ENCODE measurements around the gene ACOX3.
"Not testable (repeated sequence)": the region's sequence is repeated elsewhere in the genome, so short reads cannot be mapped to it uniquely, and the experiment has no call there.

Gene ACOX3

DNA sequence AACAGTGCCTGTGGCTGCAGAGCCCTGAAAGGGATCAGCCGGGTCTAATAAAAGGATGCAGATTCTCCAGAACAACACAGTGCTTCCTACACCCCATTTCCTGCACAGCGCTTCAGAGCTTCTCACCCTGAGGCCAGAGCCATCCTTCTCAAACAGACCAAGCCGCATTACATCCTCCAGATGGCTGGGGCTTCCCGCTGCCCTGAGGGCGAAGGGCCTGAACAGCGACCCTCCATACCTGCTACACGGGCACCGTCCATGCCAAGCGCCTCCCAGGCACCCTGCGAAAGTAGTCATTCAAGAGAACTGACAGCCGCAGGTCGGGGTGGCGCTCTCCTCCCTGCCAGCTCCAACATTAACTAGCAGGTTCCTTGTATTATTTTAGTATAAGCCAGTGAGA lies 36.5 kb downstream of the ACOX3 start:
- no peak for DNase-seq

DNA sequence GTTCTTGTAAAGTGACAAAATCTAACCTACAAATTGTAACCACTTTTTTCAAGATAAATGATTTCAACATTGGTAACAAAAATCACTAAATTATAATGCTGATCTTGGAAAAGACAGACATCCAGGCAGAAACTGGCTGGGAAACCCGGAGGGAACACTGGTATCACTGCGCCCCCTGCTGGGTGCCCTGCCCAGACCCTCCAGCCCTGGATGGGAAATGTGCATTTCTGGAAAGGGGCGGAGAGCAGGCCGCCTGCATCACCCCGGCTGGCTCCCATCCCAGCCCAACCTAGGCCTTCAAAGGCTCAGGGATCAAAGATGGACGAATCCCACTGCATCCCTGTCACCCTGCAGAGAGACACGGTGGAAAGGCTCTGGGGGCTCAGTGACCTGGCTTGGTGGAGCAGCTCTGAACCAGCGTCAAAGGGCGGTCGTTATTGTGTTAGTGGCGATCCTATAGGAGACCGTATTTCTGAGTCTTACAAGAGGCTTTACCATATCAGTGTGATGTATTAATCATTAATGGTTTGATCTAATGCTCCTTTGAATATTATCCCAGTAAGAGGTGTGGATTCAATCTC lies 37.3 kb downstream of the ACOX3 start:
- DNase-seq: peak in 3 of 5 experiments; percentile 26 to 33 (median 26)

DNA sequence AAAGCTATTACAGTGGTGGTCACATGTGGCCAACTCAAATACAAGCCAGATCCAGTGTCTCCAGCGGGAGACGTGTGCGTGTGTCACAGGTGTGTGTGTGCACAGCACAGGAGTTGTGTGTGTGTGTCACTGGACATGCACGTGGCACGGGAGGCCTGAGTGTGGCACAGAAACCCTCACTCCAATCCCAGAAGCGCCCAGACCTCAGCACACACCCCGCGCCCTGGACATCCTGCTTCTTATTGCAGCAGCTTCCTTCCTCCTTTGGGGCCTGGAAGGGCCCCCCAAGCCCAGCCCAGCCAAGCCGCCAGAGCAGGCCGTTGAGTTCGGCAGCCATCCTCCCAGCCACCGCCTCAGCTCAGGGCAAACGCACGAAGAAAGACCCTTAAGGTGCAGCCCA lies 37.9 kb downstream of the ACOX3 start:
- no peak for DNase-seq

DNA sequence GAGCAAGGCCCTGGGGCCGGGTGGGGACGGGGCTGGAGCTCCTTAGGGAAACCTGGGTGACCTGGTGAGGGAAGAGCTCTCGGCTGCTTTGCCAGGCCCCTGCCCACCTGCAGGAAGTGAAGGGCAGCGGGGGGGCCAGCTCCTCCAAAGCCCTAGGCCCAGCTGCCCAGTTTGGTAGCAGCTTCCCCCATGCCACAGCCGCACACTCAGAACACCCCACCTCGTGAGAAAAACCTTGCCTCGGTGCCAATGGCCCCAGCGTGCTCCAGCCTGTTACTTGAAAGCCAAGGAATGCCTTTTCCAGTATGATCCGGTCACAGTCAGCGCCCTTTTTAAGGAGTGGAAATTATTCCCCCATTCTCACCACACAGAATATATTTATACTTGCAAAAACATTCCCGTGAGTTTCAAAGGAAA lies 38.3 kb downstream of the ACOX3 start:
- DNase-seq: no peak

DNA sequence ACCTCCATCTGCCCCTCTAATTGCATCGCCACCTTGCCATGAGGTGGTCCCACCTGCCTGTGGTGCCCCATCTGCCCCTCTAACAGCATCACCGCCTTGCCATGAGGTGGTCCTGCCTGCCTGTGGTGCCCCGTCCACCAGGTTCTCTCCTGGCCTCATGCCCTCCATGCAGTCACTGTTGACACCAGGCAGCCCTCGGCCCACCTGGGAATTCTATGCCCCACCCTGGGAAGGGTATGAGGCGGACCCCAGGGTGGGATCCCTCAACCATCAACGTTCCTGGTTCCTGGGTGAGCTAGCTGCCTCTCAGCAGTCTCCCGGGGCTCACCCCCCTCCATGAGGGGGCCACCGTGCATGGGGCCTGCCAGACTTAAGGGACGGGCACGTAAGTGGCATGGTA lies 38.9 kb downstream of the ACOX3 start:
- DNase-seq: no peak

DNA sequence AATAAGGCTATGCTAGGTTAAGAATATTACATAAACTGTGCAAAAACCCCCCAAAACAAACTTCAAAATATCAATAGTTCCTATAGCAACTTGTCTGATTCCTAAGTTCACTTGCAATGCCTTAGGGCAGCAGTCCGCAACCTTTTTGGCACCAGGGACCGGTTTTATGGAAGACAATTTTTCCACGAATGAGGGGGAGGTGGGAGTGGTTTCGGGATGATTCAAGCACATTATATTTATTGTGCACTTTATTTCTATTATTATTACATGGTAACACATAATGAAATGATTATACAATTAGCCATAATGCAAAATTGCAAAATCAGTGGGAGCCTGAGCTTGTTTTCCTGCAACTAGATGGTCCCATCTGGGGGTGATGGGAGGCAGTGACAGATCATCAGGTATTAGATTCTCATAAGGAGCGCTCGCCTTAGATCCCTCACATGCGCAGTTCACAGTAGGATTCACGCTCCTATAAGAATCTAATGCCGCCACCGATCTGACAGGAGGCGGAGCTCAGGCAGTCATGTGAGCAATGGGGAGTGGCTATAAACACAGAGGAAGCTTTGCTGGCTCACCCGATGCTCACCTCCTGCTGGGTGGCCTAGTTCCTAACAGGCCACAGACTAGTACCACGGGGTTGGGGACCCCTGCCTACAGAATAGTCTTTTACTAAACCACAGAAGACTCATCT lies 39.7 kb downstream of the ACOX3 start:
- no peak for DNase-seq

DNA sequence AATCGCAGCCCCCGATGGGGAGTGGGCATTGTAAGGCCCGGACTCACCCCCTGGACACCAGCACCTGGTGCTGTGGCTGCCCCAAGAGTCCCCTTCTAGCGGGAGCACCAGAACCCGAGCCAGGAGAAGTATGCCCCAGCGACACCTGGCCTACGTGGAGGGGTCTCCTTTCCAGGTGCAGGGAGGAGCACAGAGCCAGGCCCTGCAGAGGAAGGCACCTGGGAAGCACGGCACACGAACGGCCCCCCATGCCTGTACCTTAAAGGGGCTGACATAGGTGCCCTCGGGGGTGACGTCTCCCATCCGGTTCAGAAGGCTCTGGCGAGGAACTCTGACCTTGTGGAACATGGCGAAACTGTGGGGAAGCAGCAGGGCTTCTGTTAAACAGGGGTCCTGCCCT lies 41.2 kb downstream of the ACOX3 start:
- DNase-seq: no peak

DNA sequence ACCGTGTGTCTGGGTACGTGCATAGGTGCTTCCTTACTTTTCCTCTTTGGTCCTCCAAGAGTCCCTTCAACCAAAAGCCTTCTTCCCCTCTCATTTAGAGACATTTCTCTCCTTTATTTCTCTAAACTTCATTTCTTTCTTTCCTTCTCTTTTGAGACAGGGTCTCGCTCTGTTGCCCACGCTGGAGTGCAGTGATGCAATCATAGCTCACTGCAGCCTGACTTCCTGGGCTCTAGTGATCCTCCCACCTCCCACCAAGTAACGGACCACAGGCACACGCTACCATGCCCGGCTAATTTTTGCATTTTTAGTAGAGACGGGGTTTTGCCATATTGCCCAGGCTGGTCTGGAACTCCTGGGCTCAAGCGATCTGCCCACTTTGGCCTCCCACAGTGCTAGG lies 42.2 kb downstream of the ACOX3 start:
- no peak for DNase-seq

DNA sequence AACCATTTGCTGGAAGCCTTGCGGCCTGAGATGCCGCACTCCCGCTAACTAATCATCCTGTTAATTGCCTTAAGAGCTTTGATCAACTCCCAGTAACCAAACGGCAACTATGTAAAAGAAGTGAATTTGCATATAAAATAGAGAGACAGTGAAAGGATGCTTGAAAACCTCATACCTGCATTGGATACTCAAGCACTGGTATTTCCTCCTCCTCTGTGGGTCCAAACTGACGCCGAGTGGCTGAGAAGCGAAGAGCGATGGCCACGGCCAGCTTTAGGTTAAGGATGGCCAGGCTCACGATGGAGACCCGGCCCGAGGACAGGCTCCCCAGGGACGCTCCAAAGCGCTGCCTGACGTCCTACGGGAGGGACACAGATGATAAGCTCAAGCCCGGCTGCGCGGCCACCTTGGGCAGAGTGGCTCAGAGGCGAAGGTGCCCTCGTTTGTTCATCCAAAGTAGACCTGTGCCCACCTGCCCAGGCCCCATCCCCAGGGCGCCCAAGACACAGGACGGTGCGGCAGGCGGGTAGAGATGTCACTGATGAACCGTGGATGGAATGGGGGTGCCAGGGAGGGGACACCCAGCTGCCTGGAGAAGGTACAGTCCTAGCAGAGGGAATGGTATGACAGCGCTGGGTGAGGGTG lies 43.6 kb downstream of the ACOX3 start:
- DNase-seq: no peak

DNA sequence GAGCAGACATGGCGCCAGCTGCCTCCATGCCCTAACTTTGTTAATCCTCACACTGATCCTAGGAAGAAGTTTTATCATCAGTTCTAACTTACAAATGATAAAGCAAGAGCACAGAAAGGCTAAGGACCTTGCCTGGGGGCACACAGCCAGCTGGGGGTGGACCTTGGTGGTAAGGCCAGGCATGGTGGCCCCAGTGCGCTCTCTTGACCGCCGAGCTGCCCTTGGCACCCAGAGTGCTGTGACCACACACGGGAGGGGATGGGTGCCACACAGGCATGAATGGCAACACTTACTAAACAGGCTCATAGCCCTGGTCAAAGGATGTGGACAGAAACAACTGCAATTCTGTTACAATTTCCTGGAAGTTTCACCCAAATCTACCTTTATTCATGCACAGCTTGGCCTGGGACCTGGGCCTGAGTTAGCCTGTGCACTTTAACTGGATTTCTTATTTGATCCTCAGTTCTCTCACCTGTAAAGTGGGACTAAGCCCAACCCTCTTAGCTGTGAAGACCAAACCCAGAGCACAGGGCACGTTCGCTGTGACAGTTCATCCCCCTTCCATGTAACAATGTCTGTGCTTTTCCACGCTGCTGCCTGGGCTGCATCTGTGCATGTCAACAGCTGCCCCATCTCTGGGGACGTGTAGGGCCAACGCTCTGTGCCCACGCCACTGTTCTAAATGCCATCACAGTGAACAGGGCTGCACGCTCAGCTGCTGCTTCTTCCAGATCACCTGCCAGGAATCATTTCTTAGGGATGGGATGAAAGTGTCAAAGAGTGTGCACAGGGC lies 44.8 kb downstream of the ACOX3 start:
- DNase-seq: no peak

DNA sequence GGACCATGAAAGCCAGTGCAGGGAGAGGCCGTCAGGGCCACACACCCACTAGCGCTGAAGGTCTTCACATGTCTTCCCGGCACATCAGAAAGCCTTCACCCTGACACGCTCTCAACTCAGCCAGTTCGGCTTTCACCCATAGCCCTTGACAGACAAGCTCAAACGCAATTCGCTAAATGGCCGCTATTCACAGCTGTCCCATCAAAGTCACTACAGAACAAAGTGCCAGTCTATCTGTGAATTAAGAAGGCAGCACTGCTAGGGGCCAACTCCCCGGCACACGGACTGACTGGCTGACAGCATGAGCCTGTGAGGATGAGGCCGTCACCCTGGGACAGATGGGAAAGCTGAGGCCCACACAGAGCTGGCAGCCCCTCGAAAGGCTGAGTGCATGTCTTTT lies 45.7 kb downstream of the ACOX3 start:
- DNase-seq: no peak

DNA sequence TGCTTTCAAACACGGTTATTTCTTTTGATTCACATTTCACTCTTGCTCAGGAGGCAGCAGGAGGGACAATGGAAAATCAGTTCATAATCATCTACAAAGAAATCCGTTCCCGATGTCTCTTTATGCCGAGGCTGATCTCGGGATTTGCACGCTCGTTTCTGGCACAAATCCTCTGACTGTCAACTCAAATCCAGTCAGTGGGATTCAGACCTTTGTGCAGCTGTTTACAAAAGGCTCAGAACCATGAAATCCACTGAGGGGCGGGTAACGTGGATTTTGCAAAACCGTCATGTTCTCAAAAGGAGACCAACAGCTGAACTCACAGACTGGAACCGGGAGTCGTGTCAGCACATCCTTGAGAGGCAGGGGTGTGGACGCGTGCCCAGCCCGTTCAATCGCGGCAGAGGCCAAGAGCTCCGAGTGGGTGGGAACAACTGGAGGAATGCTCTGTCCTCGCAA lies 46.4 kb downstream of the ACOX3 start:
- no peak for DNase-seq

DNA sequence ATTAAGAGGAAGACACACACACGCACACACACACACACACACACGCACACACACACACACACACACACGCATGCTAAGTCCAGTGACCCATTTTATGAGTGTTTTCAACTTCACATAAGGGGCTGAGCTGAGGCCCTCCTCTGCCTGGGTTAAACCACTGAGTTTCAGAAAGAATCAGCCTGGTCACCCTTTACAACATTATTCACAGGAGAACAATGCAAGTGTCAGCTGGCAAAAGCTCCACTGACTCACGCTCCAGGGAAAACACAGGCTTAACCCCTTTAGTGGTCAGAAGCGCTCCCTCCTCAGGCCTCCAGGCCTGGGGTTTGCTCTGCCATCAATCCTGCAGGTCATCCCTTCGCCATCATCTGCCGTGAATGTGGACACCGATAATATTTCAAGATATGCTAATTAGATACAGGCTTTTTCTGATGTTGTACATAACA lies 46.9 kb downstream of the ACOX3 start:
- DNase-seq: peak in 1 of 5 experiments; percentile 26

DNA sequence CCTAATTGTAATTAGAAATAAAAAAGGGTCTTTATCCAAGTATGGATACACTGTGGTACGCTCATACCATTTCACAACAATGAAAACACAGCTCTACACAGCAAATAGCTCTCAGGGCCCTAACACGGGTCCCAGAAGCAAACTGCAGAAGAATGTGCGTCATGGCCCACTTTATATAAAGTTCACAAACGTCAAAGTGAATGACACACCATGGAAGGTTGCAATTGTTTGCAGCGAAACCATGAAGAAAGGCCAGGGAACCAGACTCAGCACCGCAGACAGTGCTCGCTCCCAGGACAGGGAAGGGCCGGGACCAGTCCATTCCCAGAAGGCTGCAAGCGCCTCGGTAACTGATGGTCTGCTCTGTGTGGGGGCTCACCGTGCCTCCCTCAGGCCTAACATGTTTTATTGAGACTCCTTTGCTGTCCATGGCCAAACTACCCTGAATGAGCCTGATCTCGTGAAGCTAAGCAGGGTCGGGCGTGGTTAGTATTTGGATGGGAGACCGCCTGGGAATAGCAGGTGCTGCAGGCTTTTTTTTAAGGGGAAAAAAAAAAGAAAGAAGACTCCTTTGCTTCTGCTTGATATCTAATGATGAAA lies 47.8 kb downstream of the ACOX3 start:
- DNase-seq: no peak

DNA sequence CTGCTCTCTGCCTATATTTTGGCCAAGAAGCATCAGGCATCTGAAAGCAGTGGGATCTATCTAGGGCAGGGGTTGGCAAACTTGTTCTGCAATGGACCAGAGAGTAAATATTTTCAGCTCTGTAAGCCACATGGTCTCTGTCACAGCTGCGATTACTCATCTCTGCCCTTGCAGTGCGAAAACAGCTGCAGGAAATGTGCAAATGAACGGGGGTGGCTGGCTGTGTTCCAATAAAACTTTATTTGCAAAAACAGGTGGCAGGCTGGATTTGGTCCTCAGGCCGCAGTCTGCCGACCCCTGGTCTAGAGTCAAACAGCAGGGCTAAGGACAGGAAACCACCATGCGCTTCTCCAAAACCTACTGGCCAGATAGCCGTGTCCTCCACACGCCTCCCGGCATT lies 48.6 kb downstream of the ACOX3 start:
- DNase-seq: peak in 1 of 5 experiments; percentile 79

DNA sequence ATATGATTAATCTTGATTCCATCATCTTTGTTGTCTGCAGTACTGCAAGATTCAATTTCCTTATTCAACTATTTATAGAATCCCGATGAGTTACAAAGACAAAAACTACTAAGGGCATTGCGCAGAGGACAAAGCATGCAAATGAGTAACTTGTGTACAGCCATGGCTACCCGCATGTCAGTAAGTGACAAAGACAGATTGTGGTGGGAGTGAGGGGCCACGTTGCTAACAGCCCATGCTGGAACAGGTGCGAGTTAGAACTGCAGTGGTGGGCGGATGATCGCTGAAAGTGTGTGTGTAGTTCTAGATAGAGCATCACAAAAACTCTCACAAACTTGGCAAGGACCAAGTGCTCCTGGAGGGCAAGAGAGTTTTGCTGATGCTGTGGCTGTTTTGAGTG lies 49.5 kb downstream of the ACOX3 start:
- DNase-seq: no peak

DNA sequence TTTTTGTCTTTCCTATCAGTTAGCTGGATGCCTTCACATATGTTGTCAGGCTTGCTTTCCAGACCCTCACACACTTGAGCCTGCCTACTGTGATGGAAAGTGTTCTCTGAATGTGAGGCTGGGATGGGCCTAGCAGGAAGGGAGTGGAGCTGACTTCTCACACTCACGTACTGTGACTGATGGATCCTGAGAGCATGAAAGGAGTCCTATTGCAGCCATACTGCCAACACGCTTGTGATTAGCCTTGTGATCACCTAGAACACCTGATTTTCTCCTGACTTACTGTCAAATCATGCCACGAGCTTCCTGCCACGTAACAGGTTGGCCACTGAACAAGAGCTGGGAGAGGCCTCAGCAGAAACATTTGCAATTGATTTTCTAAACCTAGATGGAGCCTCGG lies 49.9 kb downstream of the ACOX3 start:
- no peak for DNase-seq

DNA sequence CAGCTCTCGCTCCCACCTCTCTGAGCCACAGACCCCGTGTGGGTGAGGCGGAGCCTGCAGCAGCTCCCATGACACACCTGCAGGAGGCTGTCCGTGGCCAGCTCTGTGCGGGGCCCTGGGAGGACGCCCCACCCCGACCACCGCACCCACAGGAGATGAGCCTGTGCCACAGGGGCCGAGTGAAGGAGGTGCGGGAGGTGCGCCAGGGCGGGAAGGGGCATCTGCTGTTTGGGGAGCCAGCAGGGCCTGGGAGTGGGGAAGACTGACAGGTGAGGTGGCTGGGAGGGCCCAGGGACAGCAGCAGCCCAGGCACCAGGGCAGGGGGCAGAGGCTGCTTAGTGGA lies 52.0 kb downstream of the ACOX3 start:
- no peak for DNase-seq

DNA sequence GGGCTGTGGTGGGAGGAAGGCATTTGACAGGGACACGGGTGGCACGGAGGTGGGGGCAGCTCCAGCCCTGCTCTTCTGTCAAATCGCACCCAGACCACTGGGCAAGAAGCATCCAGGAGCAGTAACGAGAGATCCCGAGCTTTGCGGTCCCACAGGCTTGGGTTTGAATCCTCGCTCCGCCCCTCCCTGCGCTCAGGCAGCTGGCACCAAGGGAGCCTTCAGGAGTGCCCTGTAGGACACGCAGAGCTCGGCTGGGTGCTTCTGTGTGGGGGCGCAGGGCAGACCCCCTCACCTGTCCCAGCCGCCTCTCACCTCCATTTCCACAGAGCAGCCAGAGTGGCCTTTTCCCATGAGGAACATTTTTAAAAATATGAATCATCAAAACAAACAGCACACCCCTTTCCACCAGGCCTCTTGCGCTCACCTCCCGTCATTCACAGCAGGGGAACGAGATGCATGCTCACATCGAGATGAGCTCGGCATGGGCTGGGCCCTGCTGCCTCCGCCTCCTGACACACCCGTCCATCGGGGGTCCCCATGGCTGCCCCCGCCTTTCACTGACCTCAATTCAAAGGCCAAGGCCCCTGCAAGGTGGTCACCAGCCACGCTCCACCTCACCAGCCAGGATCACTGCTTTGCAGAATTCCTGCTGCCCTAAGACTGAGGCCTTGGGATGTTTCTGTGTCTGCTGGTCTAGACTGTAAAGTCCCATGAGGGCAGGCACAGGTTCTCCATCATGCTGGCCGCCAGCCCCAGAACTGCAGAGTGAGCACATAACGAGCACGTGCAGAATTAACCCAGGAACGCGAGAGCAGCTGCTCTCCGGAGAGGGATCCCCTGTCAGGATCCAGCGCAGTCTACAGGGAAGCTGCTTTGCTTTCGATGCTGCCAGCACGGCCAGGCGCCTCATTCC lies 52.7 kb downstream of the ACOX3 start:
- no peak for DNase-seq

DNA sequence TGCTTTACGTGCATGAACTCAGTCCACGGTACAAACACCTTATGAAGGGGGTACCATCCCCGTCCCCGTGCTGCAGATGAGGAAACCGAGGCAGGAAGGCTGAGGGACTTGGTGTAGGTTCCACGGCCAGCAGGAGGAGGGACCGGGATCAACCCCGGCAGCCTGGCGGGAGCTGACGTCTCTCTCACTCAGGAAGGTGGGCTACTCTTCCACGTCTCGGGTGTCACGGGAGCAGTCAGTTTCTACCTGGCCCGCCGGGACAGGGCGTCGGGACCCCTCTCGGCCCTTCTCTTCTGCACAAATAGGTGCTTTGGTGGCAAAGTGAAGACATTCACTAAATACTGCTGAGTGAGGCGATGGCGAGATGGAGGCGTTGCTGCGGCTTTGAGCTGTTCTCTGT lies 53.3 kb downstream of the ACOX3 start:
- no peak for DNase-seq

DNA sequence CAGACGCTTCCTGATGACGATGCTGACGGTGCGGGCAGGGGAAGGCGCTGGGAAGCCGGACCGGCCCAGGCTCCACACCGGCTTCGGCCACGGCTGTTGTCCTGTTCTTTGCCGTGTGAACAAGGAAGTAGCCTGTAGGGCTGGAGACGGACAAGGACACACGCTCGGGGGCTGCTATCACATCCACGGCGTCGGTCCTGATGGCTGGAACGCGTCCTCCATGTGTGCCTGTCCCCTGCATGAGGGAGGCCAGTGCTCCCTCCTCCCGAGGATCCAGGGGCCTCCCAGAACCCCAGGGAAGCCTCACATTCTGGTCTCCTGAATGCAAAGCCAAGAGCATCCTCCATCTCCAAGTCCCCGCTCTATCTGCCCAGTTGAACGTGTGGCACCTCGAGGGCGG lies 53.8 kb downstream of the ACOX3 start:
- no peak for DNase-seq

DNA sequence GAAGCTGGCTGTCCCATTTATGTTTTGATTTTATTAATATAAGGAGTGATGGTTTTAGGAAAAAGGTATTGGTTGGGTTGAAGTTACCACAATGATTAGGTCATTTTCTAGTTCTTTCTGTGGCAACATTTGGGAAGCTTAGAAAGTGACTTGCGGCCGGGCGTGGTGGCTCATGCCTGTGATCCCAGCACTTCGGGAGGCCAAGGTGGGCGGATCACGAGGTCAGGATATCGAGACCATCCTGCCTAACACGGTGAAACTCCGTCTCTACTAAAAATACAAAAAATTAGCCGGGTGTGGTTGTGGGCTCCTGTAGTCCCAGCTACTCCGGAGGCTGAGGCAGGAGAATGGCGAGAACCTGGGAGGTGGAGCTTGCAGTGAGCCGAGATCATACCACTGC lies 54.4 kb downstream of the ACOX3 start:
- not testable (repeated sequence) for DNase-seq

Measured in T-helper 2 cell (primary cell).